GM19467 (cell line): ENCODE data around the gene MAP6.

Source experiments
- ATAC-seq: cut with Tn5 transposase; IDR thresholded peaks from one replicate; pipeline ENCODE4 v1.9.1; 2021; ENCODE audit warnings: mild to moderate bottlenecking, moderate library complexity; ENCODE audit not compliant: unreplicated experiment

Gene MAP6

DNA sequence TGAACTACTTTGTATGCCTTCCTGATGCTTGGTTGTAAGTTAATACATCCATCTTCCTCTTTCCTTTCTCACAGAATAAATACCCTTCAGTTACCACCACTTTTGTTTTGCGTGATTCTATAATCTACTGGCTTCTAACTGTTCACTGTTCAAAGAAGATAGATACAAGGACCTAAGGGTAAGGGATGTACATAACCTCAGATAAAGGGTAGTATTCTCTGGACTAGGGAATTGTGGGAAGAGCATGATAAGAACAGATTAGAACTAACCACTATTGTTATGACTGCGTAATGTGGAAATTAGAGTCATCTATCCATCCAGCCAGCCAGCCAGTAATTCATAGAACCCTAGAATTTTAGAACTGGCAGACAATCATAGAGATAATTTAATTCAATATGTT lies 36.4 kb downstream of the MAP6 start:
- ATAC-seq, result no peak

DNA sequence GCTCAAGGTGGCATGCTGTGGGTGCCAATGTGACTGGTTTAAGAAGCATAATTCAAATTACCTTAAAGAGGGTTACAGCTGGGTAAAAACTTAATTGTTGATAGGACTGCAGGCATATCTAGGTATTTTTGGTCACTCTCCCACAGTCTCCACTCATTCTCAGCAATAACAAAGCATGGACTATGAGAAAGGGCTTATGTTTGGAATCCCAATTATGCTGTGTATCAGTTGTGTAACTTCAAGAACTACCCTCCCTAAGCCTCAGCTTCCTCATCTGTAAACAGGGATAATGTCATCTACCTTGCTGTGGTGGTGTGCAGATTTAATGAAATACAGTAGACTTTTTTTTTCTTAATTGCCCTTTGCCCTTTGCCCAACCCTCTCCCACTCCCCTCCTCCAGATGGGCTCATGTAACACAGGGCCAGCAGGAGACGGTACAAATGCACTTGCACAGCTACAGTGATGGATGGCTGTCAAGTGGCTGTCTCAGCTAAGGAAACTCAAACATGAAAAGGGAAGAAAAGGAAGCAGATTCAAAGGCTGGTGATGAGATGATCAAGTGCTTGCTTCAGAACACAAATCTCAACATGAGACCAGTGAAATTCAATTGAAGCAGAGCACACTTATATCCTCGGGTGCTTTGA lies 37.6 kb downstream of the MAP6 start:
- no peak for ATAC-seq

DNA sequence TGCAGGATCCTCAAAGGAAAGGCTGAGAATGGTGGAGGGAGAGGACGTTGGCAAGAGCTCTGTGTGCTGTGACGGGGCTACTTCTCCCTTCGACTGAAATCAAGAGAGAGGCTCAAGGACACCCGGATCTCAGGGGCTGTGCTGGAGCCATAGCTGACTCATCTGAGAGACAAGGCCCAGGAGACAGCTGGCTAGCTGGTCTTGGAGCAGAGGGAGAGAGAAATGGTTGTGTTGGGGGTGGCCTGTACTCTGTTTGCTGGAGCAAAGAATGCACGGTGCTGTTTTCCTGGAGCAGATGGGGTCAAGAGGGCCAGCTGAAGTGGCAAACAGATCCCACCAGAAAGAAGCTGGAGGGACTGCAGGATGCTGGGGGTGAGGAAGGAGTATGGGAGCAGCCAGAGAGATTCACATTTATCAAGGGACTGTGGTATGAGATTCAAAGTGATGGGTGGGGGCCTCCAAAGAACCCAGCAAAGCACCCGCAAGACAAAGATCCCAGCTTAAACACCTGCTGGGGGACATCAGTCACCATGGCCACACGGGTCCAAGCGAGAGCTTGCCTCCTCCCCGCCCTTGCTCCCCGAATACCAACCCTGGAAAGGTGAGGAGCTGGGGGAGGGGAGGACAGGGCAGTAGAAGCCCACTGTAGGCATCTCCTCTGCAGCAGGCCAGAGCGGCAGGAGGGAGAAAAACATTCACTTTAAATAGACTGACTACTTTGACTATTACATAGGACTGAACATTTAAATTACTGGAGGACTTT lies 40.8 kb downstream of the MAP6 start:
- ATAC-seq, result no peak

DNA sequence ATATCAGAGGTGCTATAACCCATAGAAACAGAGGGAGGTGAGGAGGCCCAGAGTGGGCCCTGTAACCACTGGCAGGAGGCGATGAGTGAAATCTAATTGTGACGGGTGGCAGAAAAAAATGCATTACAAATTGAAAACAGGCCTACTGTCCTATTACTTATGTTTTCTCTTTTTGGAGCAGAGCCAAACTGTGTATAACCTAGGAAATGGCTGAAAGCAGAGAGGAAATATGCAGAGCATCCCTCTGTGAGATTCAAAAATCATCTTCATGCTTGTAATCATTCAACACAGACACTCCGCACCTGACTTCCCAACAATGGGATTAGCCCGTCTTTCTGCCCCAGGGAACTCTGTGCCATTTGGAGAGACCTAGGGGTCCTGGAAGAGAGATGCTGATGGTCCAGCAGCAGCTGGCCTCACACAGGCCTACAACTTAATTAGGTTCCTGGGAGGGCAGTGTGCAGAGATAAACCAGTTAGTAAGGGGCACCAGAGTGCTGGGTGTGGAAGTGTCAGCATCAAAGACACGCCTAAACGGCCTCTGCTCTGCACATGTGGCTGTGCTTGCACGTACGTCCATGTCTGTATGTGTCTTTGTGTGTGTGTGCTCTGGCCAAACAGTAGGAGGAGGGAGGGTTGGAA lies 41.8 kb downstream of the MAP6 start:
- ATAC-seq, result no peak

DNA sequence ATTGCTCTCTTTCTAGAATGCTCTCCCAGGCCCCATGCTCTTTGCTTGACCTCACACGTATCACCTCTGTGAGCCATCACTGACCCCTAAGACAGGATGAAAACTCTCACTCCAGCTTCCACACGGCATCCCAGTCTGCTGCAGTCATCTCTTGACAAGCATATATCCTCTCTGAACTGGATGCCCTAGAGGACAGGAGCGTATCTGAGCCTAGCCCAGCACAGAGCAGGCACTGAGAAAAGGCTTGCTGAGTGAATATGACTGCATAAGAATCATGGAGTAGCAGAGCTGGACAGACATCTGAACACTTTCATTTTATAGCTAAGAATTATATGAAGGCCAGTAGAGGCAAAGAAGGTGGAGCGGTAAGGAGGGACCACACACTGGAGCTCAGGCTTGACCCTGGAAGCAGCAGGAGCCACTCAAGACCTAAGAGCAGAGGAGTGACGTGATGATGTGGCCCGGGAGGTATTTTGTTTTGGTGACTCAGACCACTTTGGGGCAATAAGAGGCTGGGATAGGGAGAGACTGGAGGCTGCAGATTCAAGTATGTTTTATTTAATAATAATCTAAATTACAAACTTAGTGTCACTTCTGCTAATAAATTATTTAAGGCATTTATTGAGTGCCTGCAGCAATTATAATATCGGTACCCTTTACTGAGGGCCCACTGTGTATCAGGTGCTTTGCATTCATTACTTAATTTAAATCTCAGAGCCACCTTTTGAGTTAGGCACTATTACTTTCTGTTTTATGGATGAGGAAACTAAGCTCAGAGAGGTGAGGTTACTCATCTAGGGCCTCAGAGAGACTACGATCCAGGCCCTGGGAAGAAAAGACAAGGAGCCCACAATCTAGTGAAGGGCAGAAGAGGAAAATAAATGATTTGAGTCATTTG lies 42.6 kb downstream of the MAP6 start:
- ATAC-seq, result no peak

DNA sequence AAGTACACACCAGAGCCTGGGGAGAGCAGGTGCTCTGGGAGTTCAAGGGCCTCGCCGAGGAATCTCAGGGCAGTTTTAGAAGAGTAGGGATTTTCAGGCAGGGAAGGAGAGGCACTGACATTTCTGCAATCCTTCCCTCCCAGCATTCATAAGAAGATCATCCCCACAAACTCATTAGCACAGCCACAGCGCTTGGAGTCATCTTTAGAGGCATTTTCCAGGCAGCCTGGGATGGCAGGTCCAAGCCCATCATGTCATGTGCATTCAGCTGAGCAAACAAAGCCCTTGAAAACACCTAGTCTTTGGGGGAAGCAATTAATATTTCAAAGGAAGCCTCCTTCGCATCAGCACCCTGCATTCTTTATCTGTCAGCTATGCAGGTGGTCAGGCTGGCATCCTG lies 43.8 kb downstream of the MAP6 start:
- ATAC-seq, result no peak

DNA sequence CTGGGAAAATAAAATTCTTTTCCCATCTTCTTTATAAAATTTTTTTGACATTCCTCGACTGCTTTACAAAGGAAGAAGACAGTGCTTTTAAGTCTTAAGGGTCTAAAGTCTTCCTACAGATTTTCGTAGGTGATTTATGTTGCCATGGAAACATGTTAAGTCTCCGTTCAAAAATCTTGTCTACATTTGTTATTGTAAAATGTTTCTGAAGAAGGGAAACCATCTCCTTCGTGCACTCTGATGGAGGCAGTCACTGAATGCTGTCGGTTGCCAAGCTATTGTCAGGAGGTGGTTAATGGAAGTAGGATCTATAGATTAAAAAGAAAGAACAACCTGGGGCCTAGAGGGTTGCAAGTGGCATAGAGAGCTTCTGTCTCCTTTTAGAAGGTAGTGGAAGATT lies 52.6 kb downstream of the MAP6 start:
- no peak for ATAC-seq

DNA sequence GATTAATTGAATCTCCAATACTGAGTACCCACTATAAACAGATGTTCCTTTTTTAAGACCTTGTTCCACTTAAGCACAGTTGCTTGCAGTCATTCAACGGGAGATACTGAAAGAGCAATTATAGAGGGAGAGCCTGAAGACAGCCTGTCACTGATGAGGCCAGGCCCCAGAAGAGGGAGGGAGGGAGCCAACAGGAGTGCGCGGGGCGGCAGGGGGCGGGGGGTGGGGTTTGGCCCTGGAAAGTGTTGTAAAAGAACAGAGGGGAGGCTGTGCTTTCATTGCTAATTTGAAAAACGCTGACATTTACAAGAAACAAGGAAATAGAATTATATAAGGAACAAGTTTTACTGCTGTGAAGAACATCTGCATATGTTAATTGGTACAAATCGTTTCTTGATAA lies 53.1 kb downstream of the MAP6 start:
- ATAC-seq, result no peak

DNA sequence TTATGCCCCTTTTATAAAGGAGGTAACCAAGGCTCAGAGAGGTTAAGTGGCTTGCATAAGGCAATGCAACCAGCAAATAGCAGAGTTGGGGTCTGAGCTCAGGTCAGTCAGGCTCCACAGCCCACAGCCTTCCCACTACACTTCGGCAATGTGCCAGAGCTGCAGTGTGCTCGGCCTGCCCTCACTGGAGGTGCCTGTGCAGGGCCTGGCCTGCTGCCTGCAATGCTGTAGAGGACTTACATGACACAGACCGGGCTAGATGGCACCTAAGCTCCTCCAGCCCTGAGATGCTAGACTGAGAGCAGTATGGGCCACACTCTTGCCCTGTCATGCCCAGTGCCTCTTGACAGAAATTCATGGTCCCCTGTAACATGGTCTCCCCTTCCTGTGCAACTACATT lies 57.0 kb downstream of the MAP6 start:
- ATAC-seq, result no peak

DNA sequence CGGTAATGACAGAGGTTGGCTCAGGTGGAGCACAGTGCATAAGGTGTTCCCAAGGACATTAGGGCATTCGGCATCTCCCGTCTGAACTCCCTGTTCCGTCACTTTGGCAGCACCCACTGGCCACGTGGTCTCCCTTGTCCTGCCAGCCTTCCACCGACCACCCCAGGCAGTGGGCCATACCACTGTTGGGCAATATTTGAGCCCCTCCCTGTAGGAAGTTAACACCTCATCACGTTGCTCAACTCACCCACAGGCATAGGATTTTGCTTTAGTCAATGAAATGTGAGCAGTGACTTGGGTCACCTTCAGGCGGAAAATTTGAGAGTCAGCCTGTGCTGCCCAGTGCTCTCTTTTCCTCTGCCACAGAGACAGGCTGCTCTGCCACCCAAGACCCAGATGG lies 62.7 kb downstream of the MAP6 start:
- no peak for ATAC-seq

DNA sequence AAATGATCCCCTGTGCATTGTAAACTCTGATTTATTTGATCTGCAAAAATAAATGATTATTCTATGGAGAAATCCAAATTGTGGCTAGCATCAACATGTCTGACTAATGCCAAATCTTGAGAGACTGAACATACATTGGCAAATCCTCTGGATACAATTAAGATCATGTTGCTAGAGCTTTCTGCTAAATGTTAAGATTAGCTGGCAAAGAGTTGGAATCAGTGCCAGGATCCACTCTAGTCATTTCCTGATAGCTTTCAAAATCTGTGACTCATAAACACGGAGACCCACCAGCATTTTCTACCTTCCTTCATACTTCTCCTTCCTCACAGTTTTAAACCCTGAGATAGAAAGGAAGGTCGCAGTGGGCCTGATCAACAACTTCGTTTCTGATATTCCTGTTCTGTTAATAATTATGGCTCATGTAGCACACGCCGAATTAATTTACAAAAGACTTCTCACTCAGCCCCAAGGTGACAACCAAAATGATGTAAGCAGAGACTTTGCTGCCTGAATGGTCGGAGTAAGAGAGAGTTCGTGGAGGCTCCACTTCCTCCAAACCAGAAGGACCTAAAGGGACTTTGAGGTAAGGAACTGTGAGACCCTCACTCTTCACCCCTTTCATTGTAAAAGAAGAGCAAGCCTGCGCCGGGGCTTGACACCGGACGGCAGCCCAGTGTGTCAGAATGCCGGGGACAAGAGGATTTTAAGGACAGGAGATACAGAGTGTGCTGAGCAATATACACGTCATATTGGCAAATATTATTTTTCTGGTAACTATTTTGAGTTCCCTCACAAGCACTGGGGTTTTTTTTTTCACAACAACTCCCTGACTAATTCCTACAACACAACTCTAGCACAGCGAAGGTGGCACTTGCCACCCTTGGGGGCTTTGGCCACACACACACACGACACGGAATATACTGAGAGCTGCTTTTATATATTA lies 64.8 kb downstream of the MAP6 start:
- no peak for ATAC-seq

DNA sequence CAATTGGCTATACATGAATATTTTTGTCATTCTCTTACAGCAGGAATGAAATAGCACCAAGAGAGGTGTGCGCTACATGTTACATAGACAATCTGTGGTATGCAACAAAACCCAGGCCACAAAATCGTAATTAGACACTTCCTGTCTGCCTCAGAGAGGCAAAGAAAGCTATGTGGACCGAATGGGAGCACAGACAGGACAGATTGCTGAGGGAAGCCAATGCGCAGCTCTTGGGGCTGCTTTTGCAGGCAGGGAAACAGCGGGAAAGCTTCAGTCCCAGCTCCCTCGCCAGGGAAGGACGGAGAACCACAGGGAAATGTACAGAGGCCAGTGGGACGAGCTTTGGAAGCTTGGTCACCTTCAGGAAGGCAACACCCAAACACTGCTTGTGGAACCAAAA lies 65.9 kb downstream of the MAP6 start:
- ATAC-seq, result no peak

DNA sequence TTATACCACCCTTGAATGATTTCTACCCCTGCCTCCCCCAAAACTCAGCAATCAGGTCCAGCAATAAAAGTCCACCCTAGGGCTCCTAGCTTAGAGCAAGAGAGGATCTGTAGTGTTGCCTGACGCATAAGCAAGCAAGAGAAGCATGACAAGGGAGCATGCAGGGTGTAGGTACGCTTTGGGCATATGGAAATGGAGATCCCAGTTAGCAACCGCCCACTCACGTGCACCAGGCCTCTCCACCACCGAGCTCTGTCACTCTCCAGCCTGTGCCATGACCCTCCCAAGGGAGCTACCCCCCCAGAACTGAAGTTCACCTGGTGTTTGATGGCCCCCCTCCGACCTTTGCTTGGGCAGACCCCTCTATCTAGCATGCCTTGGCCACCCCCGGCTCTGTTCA lies 67.3 kb downstream of the MAP6 start:
- ATAC-seq, result no peak

DNA sequence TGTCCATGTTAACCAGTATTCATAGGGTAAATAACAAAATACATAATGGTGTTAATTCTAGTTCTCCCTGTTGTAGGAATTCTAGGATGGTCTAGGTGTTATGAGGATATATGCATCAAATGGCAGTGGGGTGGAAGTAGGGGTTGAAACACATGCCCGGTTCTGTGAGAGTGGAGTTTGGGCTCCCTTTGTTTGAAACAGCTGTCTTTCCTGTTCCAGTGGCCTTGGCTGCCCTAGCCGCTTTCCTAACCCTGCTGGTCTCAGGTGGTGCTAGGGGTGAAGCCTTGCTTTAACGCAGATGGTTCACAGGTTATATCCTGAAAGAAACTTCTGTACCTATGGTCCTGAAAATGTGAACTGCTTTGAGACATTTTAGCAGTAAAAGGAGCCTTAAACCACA lies 68.5 kb downstream of the MAP6 start:
- ATAC-seq, result no peak

DNA sequence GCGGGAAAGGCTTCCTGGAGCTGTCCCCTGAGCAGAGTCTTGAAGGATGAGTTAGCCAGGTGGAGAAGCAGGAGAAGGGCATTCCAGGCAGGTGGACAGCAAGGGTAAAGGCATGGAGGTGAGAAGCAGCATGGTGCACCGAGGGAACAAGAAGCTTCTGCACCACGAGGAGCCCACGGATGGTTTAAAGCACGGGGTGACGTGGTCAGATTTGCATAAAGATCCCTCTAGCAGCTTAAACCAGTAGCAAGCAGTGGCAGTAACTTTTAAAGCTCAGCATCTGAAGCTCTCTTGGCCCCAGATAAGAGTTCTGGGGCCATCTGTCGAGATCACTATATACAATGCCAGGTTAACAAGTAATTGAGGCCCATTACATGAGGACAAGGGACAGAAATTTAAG lies 69.9 kb downstream of the MAP6 start:
- ATAC-seq, result no peak

DNA sequence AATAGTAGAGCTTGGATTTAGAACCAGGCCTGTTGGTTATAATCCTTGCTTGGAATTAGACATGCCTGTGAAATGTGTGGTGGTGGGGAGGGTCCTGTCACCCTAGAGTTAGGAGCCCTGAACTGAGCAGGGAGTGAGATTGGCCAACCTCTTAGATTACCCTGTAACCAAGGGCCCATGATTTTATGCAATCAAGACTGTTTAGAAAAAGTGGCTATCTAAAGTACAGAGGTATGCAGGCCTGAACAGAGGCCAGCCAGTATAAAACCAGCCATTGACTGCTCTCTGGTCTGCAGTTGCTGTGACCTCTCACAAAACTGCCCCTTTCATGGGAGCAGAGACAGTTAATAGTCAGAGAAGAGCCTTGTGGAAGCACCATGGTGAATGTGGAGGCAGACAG lies 70.6 kb downstream of the MAP6 start:
- ATAC-seq, result no peak

DNA sequence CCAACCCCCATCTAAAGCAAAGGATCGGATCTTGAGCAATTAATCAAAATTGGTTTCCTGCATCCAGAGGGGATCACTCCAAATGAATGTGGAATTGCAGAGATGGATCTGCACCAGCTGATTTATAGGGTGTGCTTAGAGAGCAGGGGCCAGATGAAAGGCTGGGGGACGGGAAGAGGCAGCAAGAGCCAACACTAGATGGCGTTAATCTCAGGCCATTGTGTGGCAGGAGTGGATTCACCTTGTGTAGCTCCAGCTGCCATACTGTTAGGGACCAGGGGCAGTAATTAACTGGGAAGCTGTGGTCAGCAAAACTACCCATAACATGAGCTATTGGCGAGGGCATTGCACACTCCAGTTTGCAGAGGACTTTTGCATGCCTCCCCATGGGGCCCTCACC lies 71.2 kb downstream of the MAP6 start:
- ATAC-seq, result no peak

DNA sequence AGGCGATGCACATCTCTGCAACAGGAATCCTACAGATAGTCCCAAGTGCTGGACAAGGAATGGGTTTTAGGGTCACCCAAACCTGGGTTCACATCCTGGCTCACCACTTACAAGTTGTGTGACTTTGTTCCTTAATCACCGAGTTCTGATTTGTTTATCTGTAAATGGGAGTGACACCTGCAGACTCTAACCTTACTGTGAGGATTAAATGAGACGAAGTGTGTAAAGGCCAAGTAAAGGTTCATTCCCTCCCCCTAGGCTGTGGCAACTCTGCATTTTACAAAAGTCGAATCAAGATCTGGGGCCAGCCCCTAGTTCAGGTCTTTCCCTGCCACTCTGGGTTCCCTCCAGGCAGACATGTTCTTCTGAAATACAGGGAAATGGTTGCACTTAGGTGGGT lies 71.9 kb downstream of the MAP6 start:
- ATAC-seq, result no peak

DNA sequence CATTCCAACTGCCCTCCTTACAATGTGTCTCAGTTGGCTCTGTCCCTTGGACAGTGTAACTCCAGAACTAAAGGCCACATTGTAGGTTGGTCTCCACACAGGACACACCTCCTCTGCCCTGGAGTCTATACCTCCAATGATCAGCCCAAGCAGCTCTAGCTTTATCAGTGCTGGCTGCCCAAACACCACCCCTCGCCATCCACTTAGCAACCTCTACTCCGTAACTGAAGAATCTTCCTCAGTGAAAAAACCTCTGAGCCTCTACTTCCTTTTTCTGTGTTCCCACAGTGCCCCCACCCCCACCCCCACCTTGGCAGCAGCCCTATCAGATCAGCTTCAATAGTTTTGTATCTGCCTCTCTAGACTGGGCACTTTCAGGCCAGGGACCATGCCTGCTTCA lies 73.4 kb downstream of the MAP6 start:
- no peak for ATAC-seq

DNA sequence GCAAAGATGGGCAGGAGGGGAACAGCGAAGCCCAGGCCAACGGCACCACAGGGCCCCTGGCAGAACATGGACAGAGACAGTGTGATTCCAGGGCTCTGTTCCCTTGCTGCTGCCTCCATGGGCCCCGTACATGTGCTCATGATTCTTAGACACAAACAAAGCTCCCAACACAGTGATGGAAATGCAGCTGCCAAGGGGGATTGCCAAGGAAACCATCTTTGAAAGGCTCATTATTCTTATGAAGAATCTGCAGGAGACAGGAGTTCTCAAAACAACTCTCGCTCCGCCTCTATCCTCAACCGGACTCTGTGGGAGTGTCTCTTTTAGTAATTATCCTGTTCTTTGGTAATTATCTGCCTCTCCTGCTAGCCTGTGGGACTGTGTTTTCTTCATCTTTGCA lies 74.6 kb downstream of the MAP6 start:
- ATAC-seq, result no peak
